GM18502 (cell line): ENCODE data around the gene RBM6.

ENCODE experiments used
- ATAC-seq: cut with Tn5 transposase; IDR thresholded peaks from one replicate; pipeline ENCODE4 v1.9.1; 2021; ENCODE audit warnings: mild to moderate bottlenecking; ENCODE audit not compliant: unreplicated experiment, poor library complexity

The RBM6 gene

GRCh38 chr3:50124052-50124799 lies 184.3 kb downstream of the RBM6 start:
- no peak for ATAC-seq

GRCh38 chr3:50124800-50125178 lies 184.8 kb downstream of the RBM6 start:
- no peak for ATAC-seq

- ATAC-seq, result no peak
Measured at GRCh38 chr3:50125541-50126286, 185.8 kb downstream of the RBM6 start.

- no peak for ATAC-seq
Measured at GRCh38 chr3:50126287-50127211, 186.6 kb downstream of the RBM6 start.
